K562 (cell line): ENCODE results near the gene NRROS. TPM values are rescaled to one million over a fixed set of nuclear protein-coding genes. Genes with fewer than 3 reads are reported as not detected.

ENCODE experiments used
- ARID1B ChIP-seq: fragments of 450-650 bp; IDR thresholded peaks from 2 replicates; pipeline ENCODE4 v1.6.1; 2016; ENCODE audit warnings: antibody characterized with exemption, mild to moderate bottlenecking, inconsistent platforms
- ATF3 ChIP-seq, 2 experiments: fragments of 450-650 bp in 1 of 2; sonication (generic) in 1 of 2; formaldehyde crosslinking in 1 of 2; IDR thresholded peaks in 1 of 2; conservative IDR thresholded peaks in 1 of 2; 2 replicates each; pipeline versions ENCODE4 v1.6.1 to v1.8.1; 2016 to 2023; ENCODE audit warnings: mild to moderate bottlenecking in 2 of 2, moderate library complexity in 2 of 2, inconsistent platforms in 1 of 2, missing genetic modification reagents in 1 of 2
- BHLHE40 ChIP-seq: IDR thresholded peaks from 2 replicates; pipeline ENCODE4 v1.6.1; 2011; ENCODE audit warnings: low read length, improper control_type of control experiment
- CREM ChIP-seq: IDR thresholded peaks from 2 replicates; pipeline ENCODE4 v1.6.1; 2014; ENCODE audit warnings: antibody characterized with exemption, low read depth
- DPF2 ChIP-seq: fragments of 450-650 bp; IDR thresholded peaks from 2 replicates; pipeline ENCODE4 v1.6.1; 2016
- FOXK2 ChIP-seq, 2 experiments: fragments of 450-650 bp; IDR thresholded peaks in 1 of 2; conservative IDR thresholded peaks in 1 of 2; 2 replicates each; pipeline ENCODE4 v1.6.1; 2016; ENCODE audit warnings: low read depth in 2 of 2, mild to moderate bottlenecking in 1 of 2
- JUNB ChIP-seq: fragments of 450-650 bp; formaldehyde crosslinking; conservative IDR thresholded peaks from 2 replicates; pipeline ENCODE4 v1.4.0; 2020; ENCODE audit warnings: mild to moderate bottlenecking
- MYC ChIP-seq, 2 experiments: fragments of 250-450 bp in 1 of 2; sonication (Bioruptor Pico) in 1 of 2; IDR thresholded peaks; 2 replicates each; pipeline versions ENCODE4 v1.5.1 to v1.6.1; 2012 to 2021; ENCODE audit warnings: low read depth in 2 of 2, borderline replicate concordance in 1 of 2, improper control_type of control experiment in 1 of 2, low read length in 1 of 2, mild to moderate bottlenecking in 1 of 2, moderate library complexity in 1 of 2
- MYNN ChIP-seq, 2 experiments: sonication (generic); formaldehyde crosslinking in 1 of 2; IDR thresholded peaks; 2 replicates each; pipeline versions ENCODE4 v1.5.0 to v1.6.1; 2016 to 2020; ENCODE audit warnings: antibody characterized with exemption in 1 of 2, missing genetic modification reagents in 1 of 2
- NELFE ChIP-seq: IDR thresholded peaks from 2 replicates; pipeline ENCODE4 v1.6.1; 2011; ENCODE audit warnings: mild to moderate bottlenecking; ENCODE audit not compliant: insufficient read depth, insufficient read length
- POLR2AphosphoS5 ChIP-seq: IDR thresholded peaks from 2 replicates; pipeline ENCODE4 v1.6.1; 2011; ENCODE audit warnings: mild to moderate bottlenecking, low read depth, low read length, moderate library complexity; ENCODE audit not compliant: control insufficient read depth, insufficient read depth
- SOX6 ChIP-seq: fragments of 450-650 bp; IDR thresholded peaks from 2 replicates; pipeline ENCODE4 v1.6.1; 2014; ENCODE audit warnings: mild to moderate bottlenecking
- SP1 ChIP-seq: sonication (generic); formaldehyde crosslinking; IDR thresholded peaks from 2 replicates; pipeline ENCODE4 v1.8.1; 2022; ENCODE audit warnings: mild to moderate bottlenecking, missing genetic modification reagents
- TAF1 ChIP-seq: IDR thresholded peaks from 2 replicates; pipeline ENCODE4 v1.6.1; 2011; ENCODE audit warnings: mild to moderate bottlenecking, low read length, moderate library complexity; ENCODE audit not compliant: insufficient read depth, control insufficient read depth, severe bottlenecking; ENCODE audit errors: extremely low read depth
- TEAD1 ChIP-seq, 2 experiments: fragments of 450-650 bp in 1 of 2; sonication (generic) in 1 of 2; formaldehyde crosslinking; IDR thresholded peaks; 2 replicates each; pipeline versions ENCODE4 v1.4.0 to v1.8.0; 2020 to 2022; ENCODE audit warnings: mild to moderate bottlenecking in 2 of 2, missing genetic modification reagents in 1 of 2
- TEAD4 ChIP-seq, 2 experiments: sonication (generic) in 1 of 2; formaldehyde crosslinking in 1 of 2; IDR thresholded peaks; 2 replicates each; pipeline versions ENCODE4 v1.6.1 to v1.8.0; 2012 to 2022; ENCODE audit warnings: borderline replicate concordance in 1 of 2, inconsistent platforms in 1 of 2, low read length in 1 of 2, mild to moderate bottlenecking in 1 of 2, missing genetic modification reagents in 1 of 2
- USF2 ChIP-seq: sonication (generic); formaldehyde crosslinking; IDR thresholded peaks from 2 replicates; pipeline ENCODE4 v1.5.0; 2020; ENCODE audit warnings: missing genetic modification reagents
- XRCC5 ChIP-seq: fragments of 200-400 bp; formaldehyde crosslinking; IDR thresholded peaks from 2 replicates; pipeline ENCODE4 v1.6.1; 2017; ENCODE audit warnings: low read depth, mild to moderate bottlenecking, low read length
- ZNF592 ChIP-seq: fragments of 450-650 bp; IDR thresholded peaks from 2 replicates; pipeline ENCODE4 v1.6.1; 2017; ENCODE audit warnings: antibody characterized with exemption, mild to moderate bottlenecking
- polyA plus RNA-seq, 8 experiments: library from polyadenylated mRNA; depleted of rRNA in 4 of 8; stranded (reverse) in 5 of 8; unstranded in 3 of 8; fragments of >200 nt; fragmentation: Nextera tagmentation in 2 of 8; fragmentation: Illumina TruSeq in 1 of 8; extraction: Ambion mirVana in 2 of 8; extraction: Trizol in 1 of 8; gene quantifications; 2 replicates each; pipeline versions ENCODE4 v1.2.1 to v1.2.3, GENCODE V29; 2011 to 2014; ENCODE audit warnings: inconsistent platforms in 1 of 8, missing spikeins in 1 of 8
- total RNA-seq, 7 experiments: library from RNA; depleted of rRNA in 6 of 7; stranded (reverse); fragments of >200 nt in 6 of 7; fragmentation: Illumina TruSeq in 2 of 7; extraction: Trizol in 2 of 7; gene quantifications; 2 replicates each; pipeline versions ENCODE4 v1.2.1 to v1.2.3, GENCODE V29; 2011 to 2021; ENCODE audit warnings: low replicate concordance in 1 of 7

Gene NRROS
- total and polyA plus RNA-seq, 9 of the 15 experiments (the other 6 are each of a cell fraction or from before 2014, with no cell fraction given): 0.34 to 13.8 (median 3.8) TPM

GRCh38 chr3:196650740-196651311 lies 11.3 kb downstream of the NRROS start (continued):
- TF ChIP-seq FOXK2 (conservative IDR thresholded peaks at IDR 0.05 in 1 of 2, IDR thresholded peaks at IDR 0.05 in 1 of 2; ENCODE audit: low read depth in 2 of 2) (0 out of 4 replicates have a peak, but pooled peaks of 1 of the 2 experiments have one; percentile 31), ATF3 (IDR thresholded peaks at IDR 0.05) (peak; percentile 88), ATF3 (CRISPR knock-in tag; conservative IDR thresholded peaks at IDR 0.05) (no peak; the same call in 1 of the 2 replicates), SP1 (CRISPR knock-in tag) (0 out of 2 replicates have a peak, but pooled peaks have one; percentile 25), MYC (IDR thresholded peaks at IDR 0.05; ENCODE audit: low read depth, low read length) (0 out of 2 replicates have a peak, but pooled peaks have one; percentile 37), MYC (CRISPR knock-in tag; IDR thresholded peaks at IDR 0.05; ENCODE audit: borderline replicate concordance, low read depth) (no peak), JUNB (CRISPR knock-in tag) (peak; percentile 79; the same call in 1 of the 2 replicates), POLR2AphosphoS5 (peak; percentile 25; the same call in 1 of the 2 replicates), USF2 (CRISPR knock-in tag) (no peak), CREM (peak; percentile 73), MYNN (IDR thresholded peaks at IDR 0.05) (peak; percentile 79), MYNN (CRISPR knock-in tag; IDR thresholded peaks at IDR 0.05) (no peak), SOX6 (peak; percentile 82), TEAD4 (IDR thresholded peaks at IDR 0.05; ENCODE audit: low read length) (peak; percentile 72), TEAD4 (CRISPR knock-in tag; IDR thresholded peaks at IDR 0.05; ENCODE audit: borderline replicate concordance) (no peak), NELFE (no peak), XRCC5 (0 out of 2 replicates have a peak, but pooled peaks have one; percentile 23), BHLHE40 (peak; percentile 97), ZNF592 (peak; percentile 64; the same call in 1 of the 2 replicates), TAF1 (peak; percentile 14), ARID1B (peak; percentile 89), DPF2 (peak; percentile 95), TEAD1 (CRISPR knock-in tag; IDR thresholded peaks at IDR 0.05) (peak; percentile 16 to 75; a peak in 2 of 4 replicates)
